Activated gamma-delta T cell treated with Interleukin-2 at 50 U/mL for 16 hours (primary cell): ENCODE data around the gene SH2D3C.

Experiments
- DNase-seq: peaks from one replicate; pipeline ENCODE4 v3.0.0-alpha.2; 2020

Gene SH2D3C

GRCh38 chr9:127693697-127694096 lies 84.8 kb downstream of the SH2D3C start:
- no peak for DNase-seq

- DNase-seq, result no peak
Measured at GRCh38 chr9:127693143-127693542, 85.3 kb downstream of the SH2D3C start.

GRCh38 chr9:127692071-127692470 lies 86.4 kb downstream of the SH2D3C start:
- DNase-seq, result no peak

GRCh38 chr9:127690735-127691134 lies 87.7 kb downstream of the SH2D3C start:
- DNase-seq, result no peak

- no peak for DNase-seq
Measured at GRCh38 chr9:127689329-127690000, 89.0 kb downstream of the SH2D3C start.
